ENCODE measurements around the gene SLC6A13.
"Not testable (repeated sequence)": the region's sequence is repeated elsewhere in the genome, so short reads cannot be mapped to it uniquely, and the experiment has no call there.

The SLC6A13 gene

GRCh38 chr12:195951-196350 is 66.7 kb downstream of the SLC6A13 start:
- DNase-seq, result no peak

- DNase-seq, result no peak
Observed at GRCh38 chr12:195156-195555, 67.5 kb downstream of the SLC6A13 start.

GRCh38 chr12:194276-194675 is 68.4 kb downstream of the SLC6A13 start:
- DNase-seq, result no peak

GRCh38 chr12:193261-193660 is 69.4 kb downstream of the SLC6A13 start:
- no peak for DNase-seq

- no peak for DNase-seq
Observed at GRCh38 chr12:191541-191940, 71.1 kb downstream of the SLC6A13 start.

GRCh38 chr12:190881-191280 is 71.8 kb downstream of the SLC6A13 start:
- DNase-seq, result no peak

GRCh38 chr12:189622-189962 is 73.0 kb downstream of the SLC6A13 start:
- DNase-seq, result no peak

- peak; percentile 17 for DNase-seq
Observed at GRCh38 chr12:188910-189621, 73.6 kb downstream of the SLC6A13 start.

- not testable (repeated sequence) for DNase-seq
Observed at GRCh38 chr12:187986-188909, 74.4 kb downstream of the SLC6A13 start.

- no peak for DNase-seq
Observed at GRCh38 chr12:186006-186625, 76.5 kb downstream of the SLC6A13 start.

GRCh38 chr12:185576-185955 is 77.1 kb downstream of the SLC6A13 start:
- no peak for DNase-seq

GRCh38 chr12:184811-185575 is 77.6 kb downstream of the SLC6A13 start:
- no peak for DNase-seq

GRCh38 chr12:182381-182892 is 80.2 kb downstream of the SLC6A13 start:
- no peak for DNase-seq

- DNase-seq, result no peak
Observed at GRCh38 chr12:181921-182320, 80.7 kb downstream of the SLC6A13 start.

GRCh38 chr12:180445-180844 is 82.2 kb downstream of the SLC6A13 start:
- no peak for DNase-seq

GRCh38 chr12:179885-180284 is 82.8 kb downstream of the SLC6A13 start:
- DNase-seq, result no peak

GRCh38 chr12:179131-179884 is 83.3 kb downstream of the SLC6A13 start:
- DNase-seq, result no peak

- no peak for DNase-seq
Observed at GRCh38 chr12:178829-179109, 83.9 kb downstream of the SLC6A13 start.

- DNase-seq, result no peak
Observed at GRCh38 chr12:177980-178828, 84.4 kb downstream of the SLC6A13 start.

GRCh38 chr12:177336-177979 is 85.2 kb downstream of the SLC6A13 start:
- DNase-seq, result no peak
